GM12878 (cell line): Measurements from ENCODE around the gene MRPL12. TPM values are rescaled to one million over a fixed set of nuclear protein-coding genes. Genes with fewer than 3 reads are reported as not detected.

Experiments
- DPF2 ChIP-seq: fragments of 450-650 bp; IDR thresholded peaks from 2 replicates; pipeline ENCODE4 v1.6.1; 2017; ENCODE audit warnings: mild to moderate bottlenecking
- EED ChIP-seq: sonication (generic); IDR thresholded peaks from 2 replicates; pipeline ENCODE4 v1.6.1; 2016; ENCODE audit warnings: antibody characterized with exemption, low read depth
- GABPA ChIP-seq: IDR thresholded peaks from 2 replicates; pipeline ENCODE4 v1.6.1; 2014; ENCODE audit warnings: antibody characterized with exemption, low read depth, mild to moderate bottlenecking, inconsistent platforms
- GATAD2B ChIP-seq: fragments of 450-650 bp; conservative IDR thresholded peaks from 2 replicates; pipeline ENCODE4 v1.6.1; 2017; ENCODE audit warnings: low read depth, mild to moderate bottlenecking, moderate library complexity
- HDAC6 ChIP-seq: fragments of 200-600 bp; sonication (generic); IDR thresholded peaks from one replicate; pipeline ENCODE4 v1.8.0; 2017; ENCODE audit warnings: antibody characterized with exemption; ENCODE audit not compliant: unreplicated experiment
- IRF3 ChIP-seq: fragments of 450-650 bp; IDR thresholded peaks from 2 replicates; pipeline ENCODE4 v1.6.1; 2014; ENCODE audit warnings: mild to moderate bottlenecking
- IRF5 ChIP-seq: fragments of 450-650 bp; IDR thresholded peaks from 2 replicates; pipeline ENCODE4 v1.6.1; 2017; ENCODE audit warnings: borderline replicate concordance
- KDM1A ChIP-seq: fragments of 200-600 bp; sonication (generic); IDR thresholded peaks from 2 replicates; pipeline ENCODE4 v1.6.1; 2016; ENCODE audit warnings: borderline replicate concordance
- NFYA ChIP-seq: IDR thresholded peaks from 2 replicates; pipeline ENCODE4 v1.6.1; 2011; ENCODE audit warnings: low read depth, mild to moderate bottlenecking, low read length, improper control_type of control experiment, borderline replicate concordance
- NR2C2 ChIP-seq: IDR thresholded peaks from 2 replicates; pipeline ENCODE4 v1.6.1; 2011; ENCODE audit warnings: borderline replicate concordance, low read depth; ENCODE audit not compliant: control insufficient read depth, insufficient read length
- RBBP5 ChIP-seq: fragments of 200-600 bp; sonication (generic); conservative IDR thresholded peaks from 2 replicates; pipeline ENCODE4 v1.6.1; 2016
- RCOR1 ChIP-seq: conservative IDR thresholded peaks from 2 replicates; pipeline ENCODE4 v1.6.1; 2012; ENCODE audit warnings: low read depth, low read length, improper control_type of control experiment
- SIN3A ChIP-seq: IDR thresholded peaks from 2 replicates; pipeline ENCODE4 v1.6.1; 2012; ENCODE audit warnings: low read depth, low read length, improper control_type of control experiment
- SREBF2 ChIP-seq: IDR thresholded peaks from 2 replicates; pipeline ENCODE4 v1.6.1; 2012; ENCODE audit warnings: mild to moderate bottlenecking, low read length
- SUPT20H ChIP-seq: IDR thresholded peaks from 2 replicates; pipeline ENCODE4 v1.6.1; 2011; ENCODE audit warnings: low read depth, mild to moderate bottlenecking, low read length, moderate library complexity, borderline replicate concordance; ENCODE audit not compliant: control insufficient read depth
- TBL1XR1 ChIP-seq: IDR thresholded peaks from 2 replicates; pipeline ENCODE4 v1.6.1; 2012; ENCODE audit warnings: low read depth, low read length, improper control_type of control experiment
- WRNIP1 ChIP-seq: IDR thresholded peaks from 2 replicates; pipeline ENCODE4 v1.6.1; 2011; ENCODE audit warnings: low read depth, low read length, improper control_type of control experiment, borderline replicate concordance
- ZNF274 ChIP-seq: IDR thresholded peaks from one replicate; pipeline ENCODE4 v1.8.0; 2011; ENCODE audit not compliant: insufficient read length, insufficient read depth
- ZSCAN29 ChIP-seq: fragments of 450-650 bp; IDR thresholded peaks from 2 replicates; pipeline ENCODE4 v1.6.1; 2017; ENCODE audit warnings: mild to moderate bottlenecking, moderate library complexity
- polyA plus RNA-seq, 11 experiments: library from polyadenylated mRNA; depleted of rRNA in 4 of 11; unstranded in 6 of 11; stranded (reverse) in 5 of 11; fragments of >200 nt; fragmentation: Nextera tagmentation in 4 of 11; fragmentation: Illumina TruSeq in 1 of 11; extraction: Ambion mirVana in 4 of 11; extraction: Trizol in 1 of 11; gene quantifications; 1 replicate in 1 of 11; 2 replicates in 10 of 11; pipeline versions ENCODE4 v1.2.1 to v1.2.3, GENCODE V29; 2011 to 2016; ENCODE audit warnings: inconsistent platforms in 2 of 11, missing spikeins in 2 of 11, low read depth in 1 of 11
- total RNA-seq, 4 experiments: library from RNA; depleted of rRNA in 3 of 4; stranded (reverse); fragments of >200 nt in 3 of 4; fragmentation: Illumina TruSeq in 1 of 4; extraction: Trizol in 1 of 4; gene quantifications; 2 replicates each; pipeline versions ENCODE4 v1.2.1 to v1.2.3, GENCODE V29; 2013 to 2021
- TF ChIP-seq, protein P1 (sequence below): fragments of 450-650 bp; formaldehyde crosslinking; IDR thresholded peaks from 2 replicates; pipeline ENCODE4 v1.4.0; 2020; ENCODE audit warnings: mild to moderate bottlenecking, moderate library complexity
- TF ChIP-seq, protein P2 (sequence below): fragments of 150-350 bp; IDR thresholded peaks from 2 replicates; pipeline ENCODE4 v1.6.1; 2014; ENCODE audit warnings: mild to moderate bottlenecking, low read depth, low read length
- TF ChIP-seq, protein P3 (sequence below): IDR thresholded peaks from 2 replicates; pipeline ENCODE4 v1.6.1; 2012; ENCODE audit warnings: low read depth, low read length, improper control_type of control experiment

MRPL12 gene
- total and polyA plus RNA-seq, 10 of the 15 experiments (the other 5 are each of a cell fraction or from before 2014, with no cell fraction given) = 1.3 to 269 (median 117) TPM

DNA sequence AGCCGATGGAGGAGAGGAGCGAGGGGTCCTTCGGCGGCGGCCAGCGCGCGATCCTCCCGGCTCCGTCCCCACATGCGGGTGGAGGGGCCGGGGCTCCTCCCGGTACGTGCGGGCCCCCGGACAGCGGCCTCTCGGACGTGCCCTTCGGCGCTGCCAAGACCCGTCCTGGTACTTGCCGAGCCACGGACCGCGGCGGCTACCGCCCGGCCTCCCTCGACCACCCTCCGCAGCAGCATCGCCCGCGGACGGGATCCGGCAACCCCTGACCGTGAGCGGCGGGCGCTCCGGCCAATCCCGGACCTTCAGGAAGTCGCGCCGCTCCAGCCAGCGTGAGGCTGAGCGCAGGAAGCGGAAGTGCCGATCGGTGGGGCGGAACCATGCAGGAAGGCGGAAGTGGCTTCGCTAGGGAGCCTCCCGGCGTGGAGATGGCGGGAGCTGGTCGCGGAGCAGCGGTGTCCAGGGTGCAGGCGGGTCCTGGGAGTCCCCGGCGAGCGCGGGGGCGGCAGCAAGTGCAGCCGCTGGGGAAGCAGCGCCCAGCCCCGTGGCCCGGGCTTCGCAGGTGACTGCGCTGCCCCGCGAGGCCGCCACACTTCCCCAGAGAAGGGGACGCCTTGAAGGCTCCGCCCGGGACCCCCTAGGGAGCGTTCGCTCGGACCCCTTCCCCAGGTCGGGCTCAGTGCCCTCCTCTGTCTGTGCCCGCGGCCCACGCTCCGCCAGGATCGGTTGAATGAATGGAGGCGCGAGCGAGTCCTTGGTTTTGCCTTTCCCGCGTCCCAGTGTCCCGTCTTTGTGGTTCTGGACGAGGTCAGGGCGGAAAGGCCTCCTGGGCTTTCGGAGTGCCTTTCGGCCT lies 36.6 kb upstream of the MRPL12 start, which contains the start of the genes CCDC137 and OXLD1 (continued):
- TF ChIP-seq IRF3 (peak; percentile 85), HDAC6 (no peak), IRF5 (no peak), RCOR1 (no peak), WRNIP1 (no peak), SIN3A (0 out of 2 replicates have a peak, but pooled peaks have one; percentile 67), KDM1A (no peak), DPF2 (peak; percentile 100), EED (no peak), GABPA (peak; percentile 95), SREBF2 (peak; percentile 47; the same call in 1 of the 2 replicates), ZNF274 (no peak), SUPT20H (no peak), GATAD2B (peak; percentile 98), ZSCAN29 (no peak), NFYA (peak; percentile 19; the same call in 1 of the 2 replicates), NR2C2 (no peak), RBBP5 (no peak), TBL1XR1 (no peak)
- TF ChIP-seq, protein P1, sequence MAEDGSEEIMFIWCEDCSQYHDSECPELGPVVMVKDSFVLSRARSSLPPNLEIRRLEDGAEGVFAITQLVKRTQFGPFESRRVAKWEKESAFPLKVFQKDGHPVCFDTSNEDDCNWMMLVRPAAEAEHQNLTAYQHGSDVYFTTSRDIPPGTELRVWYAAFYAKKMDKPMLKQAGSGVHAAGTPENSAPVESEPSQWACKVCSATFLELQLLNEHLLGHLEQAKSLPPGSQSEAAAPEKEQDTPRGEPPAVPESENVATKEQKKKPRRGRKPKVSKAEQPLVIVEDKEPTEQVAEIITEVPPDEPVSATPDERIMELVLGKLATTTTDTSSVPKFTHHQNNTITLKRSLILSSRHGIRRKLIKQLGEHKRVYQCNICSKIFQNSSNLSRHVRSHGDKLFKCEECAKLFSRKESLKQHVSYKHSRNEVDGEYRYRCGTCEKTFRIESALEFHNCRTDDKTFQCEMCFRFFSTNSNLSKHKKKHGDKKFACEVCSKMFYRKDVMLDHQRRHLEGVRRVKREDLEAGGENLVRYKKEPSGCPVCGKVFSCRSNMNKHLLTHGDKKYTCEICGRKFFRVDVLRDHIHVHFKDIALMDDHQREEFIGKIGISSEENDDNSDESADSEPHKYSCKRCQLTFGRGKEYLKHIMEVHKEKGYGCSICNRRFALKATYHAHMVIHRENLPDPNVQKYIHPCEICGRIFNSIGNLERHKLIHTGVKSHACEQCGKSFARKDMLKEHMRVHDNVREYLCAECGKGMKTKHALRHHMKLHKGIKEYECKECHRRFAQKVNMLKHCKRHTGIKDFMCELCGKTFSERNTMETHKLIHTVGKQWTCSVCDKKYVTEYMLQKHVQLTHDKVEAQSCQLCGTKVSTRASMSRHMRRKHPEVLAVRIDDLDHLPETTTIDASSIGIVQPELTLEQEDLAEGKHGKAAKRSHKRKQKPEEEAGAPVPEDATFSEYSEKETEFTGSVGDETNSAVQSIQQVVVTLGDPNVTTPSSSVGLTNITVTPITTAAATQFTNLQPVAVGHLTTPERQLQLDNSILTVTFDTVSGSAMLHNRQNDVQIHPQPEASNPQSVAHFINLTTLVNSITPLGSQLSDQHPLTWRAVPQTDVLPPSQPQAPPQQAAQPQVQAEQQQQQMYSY (CRISPR knock-in tag) = no peak
- TF ChIP-seq, protein P2, sequence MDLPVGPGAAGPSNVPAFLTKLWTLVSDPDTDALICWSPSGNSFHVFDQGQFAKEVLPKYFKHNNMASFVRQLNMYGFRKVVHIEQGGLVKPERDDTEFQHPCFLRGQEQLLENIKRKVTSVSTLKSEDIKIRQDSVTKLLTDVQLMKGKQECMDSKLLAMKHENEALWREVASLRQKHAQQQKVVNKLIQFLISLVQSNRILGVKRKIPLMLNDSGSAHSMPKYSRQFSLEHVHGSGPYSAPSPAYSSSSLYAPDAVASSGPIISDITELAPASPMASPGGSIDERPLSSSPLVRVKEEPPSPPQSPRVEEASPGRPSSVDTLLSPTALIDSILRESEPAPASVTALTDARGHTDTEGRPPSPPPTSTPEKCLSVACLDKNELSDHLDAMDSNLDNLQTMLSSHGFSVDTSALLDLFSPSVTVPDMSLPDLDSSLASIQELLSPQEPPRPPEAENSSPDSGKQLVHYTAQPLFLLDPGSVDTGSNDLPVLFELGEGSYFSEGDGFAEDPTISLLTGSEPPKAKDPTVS = no peak
- TF ChIP-seq, protein P3, sequence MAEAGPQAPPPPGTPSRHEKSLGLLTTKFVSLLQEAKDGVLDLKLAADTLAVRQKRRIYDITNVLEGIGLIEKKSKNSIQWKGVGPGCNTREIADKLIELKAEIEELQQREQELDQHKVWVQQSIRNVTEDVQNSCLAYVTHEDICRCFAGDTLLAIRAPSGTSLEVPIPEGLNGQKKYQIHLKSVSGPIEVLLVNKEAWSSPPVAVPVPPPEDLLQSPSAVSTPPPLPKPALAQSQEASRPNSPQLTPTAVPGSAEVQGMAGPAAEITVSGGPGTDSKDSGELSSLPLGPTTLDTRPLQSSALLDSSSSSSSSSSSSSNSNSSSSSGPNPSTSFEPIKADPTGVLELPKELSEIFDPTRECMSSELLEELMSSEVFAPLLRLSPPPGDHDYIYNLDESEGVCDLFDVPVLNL = no peak
